ENCODE data around the gene OR6C76.

DNA sequence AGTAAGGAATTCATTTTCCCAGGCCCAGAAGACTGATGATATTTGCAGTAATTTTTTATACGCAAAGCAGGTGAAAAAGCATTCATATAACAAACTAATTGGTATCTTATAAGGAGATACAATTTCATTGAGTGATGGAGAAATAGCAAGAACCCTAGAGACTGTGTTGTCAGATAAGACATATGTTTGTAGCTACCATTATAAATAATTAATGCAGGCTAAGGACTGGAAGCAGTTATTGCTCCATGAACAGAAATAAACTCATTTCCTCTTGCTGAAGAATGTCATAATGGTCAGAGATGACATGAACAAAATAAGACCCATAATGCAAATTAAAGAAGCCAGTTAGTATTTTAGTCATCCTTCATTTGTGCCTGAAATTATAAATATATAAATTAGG, 19.3 kb downstream of the OR6C76 start:
- TF ChIP-seq SUZ12 (IDR thresholded peaks at IDR 0.05; ENCODE audit: extremely low read depth, insufficient read depth, insufficient read length) (no peak), YY1 (IDR thresholded peaks at IDR 0.05; ENCODE audit: insufficient read depth, insufficient read length) (no peak), ZNF274 (IDR thresholded peaks at IDR 0.05; ENCODE audit: low read depth, low read length) (no peak)

Data from NT2/D1 (cell line).